GM19455 (cell line): ENCODE measurements around the gene CADPS2.

Experiments
- ATAC-seq: cut with Tn5 transposase; IDR thresholded peaks from one replicate; pipeline ENCODE4 v1.9.1; 2021; ENCODE audit not compliant: unreplicated experiment

CADPS2 gene

DNA sequence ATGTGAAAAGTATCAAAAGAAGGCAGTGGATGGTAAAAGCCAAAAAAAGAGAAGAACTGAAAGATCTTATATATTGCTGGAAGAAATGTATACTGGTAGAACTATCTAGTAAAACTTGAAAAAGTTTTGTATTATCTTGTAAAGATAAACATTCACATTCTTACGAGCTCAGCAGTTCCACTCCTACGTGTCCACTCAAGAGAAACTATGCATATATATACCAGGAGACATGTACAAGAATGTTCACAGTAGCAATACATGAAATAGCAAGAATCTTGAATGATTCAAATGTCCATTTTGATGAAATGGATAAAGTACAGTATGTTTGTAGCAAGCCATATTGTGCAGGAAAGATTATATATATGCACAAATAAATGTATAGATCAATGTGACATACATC lies 342.4 kb downstream of the CADPS2 start:
- ATAC-seq = no peak

DNA sequence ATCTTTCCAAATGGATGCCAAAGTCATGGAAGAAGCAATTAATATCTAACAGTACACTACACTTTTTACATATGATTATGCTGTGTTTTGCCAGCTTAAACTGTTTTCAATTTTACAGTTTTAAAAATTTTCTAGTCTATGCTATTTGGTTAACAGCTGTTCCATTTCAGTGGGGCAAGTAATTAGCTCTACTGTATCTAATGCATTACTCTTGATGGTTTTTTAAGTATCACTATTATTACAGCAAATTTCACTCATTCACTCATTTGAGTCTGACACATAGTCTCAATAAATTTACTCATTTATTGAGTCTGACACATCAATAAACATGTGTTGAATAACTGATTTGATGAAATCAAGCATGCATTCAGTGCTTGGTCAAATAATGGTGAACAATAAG lies 343.1 kb downstream of the CADPS2 start:
- no peak for ATAC-seq

- ATAC-seq = no peak
Measured at GRCh38 chr7:122535086-122535485, 351.2 kb downstream of the CADPS2 start.

DNA sequence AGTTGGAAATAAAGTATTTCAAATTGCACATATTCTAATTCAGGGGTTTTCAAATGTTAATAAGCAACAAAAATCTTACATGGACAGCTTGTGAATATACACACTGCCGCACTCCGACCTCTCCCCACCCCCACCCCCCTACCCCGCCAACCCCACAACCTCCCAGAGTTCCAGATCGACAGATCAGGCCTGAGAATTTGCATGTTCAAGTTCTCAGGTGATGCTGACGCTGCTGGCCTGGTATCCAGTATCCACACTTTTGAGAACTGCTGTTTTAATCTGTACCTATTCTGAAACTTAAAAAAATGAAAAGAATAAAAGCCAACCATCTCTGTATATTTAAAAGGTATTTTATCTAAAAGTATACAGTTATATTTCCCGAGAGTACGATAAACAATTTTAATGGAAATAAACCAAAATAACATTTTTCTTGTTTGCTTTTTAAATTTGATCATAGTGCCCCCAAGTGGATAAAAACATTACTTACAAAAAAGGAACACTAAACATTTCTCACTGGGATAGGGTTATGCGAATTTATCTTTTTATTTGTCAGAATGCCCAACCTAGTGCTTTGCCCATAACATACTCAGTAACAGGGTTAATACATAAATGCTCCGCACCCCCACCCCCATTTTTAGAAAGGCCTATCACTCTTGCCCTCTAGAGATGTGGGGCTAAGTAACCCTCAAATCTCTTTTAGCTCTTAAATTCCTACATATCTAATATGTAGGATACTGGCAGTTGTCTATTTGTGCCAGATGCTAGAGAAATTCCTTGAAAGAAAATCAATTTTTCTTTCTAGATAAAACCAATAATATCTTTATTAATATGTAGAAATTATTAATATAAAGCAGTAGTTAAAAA lies 353.6 kb downstream of the CADPS2 start:
- no peak for ATAC-seq

DNA sequence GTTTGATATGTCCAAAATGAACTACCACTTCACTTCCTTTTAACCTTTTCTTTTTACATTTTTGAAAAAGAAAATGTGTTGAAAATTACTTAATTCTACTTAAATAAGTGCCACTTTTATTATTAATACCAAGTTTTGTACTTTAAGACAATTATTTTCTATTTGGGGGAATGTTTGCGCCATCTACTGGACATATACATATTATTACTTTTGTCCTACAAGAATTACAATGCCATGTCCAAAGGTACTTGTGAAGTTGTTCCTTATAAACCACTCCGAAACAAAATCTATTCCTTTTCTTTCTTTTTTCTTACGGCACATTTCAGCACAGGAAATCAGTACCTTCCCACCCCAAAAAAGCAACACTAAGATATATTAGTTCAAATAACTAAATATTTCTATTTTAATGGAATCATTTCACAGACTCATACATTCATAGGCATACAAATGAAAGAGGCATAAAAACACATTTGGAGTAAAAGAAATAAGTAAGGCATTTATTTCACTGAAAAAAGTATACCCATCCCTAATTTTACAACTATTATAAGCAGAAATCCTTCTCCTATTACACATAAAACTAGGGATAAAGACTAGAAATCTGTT lies 357.3 kb downstream of the CADPS2 start:
- ATAC-seq = no peak

DNA sequence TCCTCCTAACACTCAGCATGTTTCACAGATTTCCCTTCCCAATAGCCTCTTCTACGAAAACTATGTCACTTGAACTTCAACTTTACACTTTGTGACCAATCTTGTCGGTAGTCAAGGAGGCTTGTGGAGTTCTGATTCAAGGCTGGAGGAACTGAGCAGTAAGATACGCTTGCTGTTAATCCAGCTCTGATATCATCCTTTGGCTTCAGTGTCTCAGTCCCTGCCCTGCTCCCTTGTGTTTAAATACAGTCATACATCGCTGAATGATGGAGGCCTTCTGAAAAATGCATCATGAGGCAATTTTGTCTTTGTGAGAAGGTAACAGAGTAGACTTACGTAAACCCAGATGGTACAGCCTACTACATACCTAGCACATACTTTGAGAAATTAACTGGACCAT lies 360.9 kb downstream of the CADPS2 start:
- no peak for ATAC-seq

DNA sequence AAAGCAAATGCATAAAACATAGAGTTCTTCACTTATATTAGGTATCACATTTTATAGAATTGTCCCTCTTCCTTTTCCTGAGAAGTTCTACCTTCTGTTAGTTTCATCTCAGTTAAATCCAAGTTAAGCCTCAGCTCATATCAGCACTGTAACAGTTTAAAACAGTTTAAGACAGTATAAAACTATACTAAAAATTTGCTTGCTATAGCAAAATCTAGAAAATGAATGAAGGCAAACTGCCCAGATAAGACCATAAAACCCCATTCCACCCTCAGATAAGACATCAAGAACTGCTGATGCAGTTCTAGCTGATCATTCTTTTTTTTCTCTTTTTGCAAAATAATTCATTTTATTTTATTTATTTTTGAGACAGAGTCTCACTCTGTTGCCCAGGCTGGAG lies 364.5 kb downstream of the CADPS2 start:
- ATAC-seq = no peak

DNA sequence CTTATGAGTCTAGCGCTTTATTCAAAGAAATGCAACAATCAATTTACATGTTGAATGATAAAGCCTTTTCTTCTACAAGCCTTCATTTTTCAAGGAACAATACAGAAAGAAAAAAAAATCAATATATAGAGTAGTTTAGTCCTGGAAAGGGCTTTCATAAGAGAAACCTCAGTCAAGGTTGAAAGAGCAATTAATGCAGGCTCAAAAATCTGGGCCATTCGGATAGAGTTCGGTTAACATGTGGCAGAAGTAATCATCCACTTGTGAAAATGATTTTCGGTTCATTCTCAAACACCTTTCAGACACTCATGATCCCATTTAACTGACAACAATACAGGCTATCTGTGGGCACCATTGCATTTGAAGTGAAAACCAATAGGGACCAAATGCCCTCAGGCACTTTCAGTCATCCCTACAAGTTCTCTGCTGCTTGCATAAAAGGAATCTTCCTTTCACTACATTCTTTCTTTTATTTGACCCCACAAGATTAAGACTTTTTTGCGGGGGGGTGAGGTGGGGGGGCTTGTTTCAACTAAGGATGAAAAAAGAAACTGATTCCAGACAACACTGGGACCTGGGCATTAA lies 365.2 kb downstream of the CADPS2 start:
- ATAC-seq = no peak

GRCh38 chr7:122518488-122518887 lies 367.8 kb downstream of the CADPS2 start:
- ATAC-seq = no peak

- ATAC-seq = no peak
Measured at GRCh38 chr7:122517576-122517975, 368.7 kb downstream of the CADPS2 start.

DNA sequence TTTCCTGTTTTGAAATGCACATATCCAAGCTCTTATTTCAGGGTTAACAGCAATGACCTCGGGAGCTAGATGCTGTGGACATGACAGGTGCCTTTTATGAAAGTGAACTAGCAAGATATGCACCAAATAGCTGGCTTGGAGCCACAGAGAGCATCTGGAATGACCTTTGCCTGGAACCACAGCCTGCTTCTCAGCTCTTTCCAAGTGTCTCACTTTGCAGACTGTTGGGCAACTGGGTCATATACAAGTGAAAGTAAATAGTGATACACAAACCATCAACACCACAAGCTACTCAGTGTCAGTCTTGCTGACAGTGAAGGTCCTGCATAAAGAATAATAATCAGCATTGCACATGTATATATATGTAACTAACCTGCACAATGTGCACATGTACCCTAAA lies 370.9 kb downstream of the CADPS2 start:
- ATAC-seq = no peak

DNA sequence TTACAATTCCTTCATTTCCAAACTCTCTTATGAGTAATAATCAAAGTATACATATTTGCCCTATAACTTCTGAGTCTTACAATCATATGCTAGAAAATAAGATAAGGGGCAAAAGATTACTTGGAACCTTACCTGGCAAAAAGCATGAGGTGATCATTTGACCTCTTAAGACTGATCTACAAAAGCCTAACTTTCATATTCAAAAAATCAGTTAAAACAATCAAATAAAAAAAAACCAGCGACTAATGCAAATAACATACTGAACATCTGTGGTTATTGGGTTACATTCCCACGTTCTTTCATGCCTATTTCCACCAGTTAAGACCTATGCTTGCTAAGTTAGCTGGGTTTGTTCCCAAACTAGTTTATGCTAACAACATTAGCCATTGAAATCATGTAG lies 375.0 kb downstream of the CADPS2 start:
- no peak for ATAC-seq

DNA sequence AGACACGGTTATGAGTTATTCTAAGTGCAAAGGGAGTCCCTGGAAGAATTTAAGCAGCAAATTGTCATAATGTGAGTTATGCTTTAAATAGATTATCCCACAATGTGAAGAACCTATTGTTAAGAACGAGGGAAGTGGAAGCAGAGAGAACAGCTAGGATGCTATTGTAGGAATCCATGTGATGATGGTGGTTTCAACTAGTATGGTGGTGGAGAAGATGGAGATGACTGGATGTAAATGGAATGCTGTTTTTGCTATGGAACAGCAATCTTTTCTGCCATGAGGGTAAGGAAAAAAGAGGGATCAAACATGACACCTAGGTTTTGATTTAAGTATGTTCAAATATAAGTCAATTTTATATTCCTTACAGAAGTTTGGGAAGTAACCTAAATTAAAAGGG lies 378.7 kb downstream of the CADPS2 start:
- no peak for ATAC-seq

GRCh38 chr7:122492007-122492406 lies 394.3 kb downstream of the CADPS2 start:
- no peak for ATAC-seq

DNA sequence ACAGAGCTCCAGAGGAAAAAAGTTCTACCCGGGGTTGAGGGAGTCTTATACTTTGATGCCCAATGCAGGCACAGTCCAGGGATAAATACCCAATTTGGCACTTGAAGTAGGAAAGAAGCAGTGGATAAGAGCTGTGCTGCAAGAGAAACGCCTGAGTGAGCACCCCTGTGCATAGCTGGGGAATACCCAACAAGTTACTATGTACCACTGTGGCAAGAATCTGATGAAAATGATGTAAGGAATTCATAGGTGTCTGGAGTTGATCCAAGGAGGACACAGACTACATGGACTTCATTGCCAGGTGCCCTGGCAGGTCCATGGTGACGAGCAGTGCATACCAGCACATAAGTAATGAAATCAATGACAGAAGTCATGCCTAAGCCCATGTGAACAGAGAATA lies 398.0 kb downstream of the CADPS2 start:
- ATAC-seq = no peak

- no peak for ATAC-seq
Measured at GRCh38 chr7:122487131-122487530, 399.1 kb downstream of the CADPS2 start.

DNA sequence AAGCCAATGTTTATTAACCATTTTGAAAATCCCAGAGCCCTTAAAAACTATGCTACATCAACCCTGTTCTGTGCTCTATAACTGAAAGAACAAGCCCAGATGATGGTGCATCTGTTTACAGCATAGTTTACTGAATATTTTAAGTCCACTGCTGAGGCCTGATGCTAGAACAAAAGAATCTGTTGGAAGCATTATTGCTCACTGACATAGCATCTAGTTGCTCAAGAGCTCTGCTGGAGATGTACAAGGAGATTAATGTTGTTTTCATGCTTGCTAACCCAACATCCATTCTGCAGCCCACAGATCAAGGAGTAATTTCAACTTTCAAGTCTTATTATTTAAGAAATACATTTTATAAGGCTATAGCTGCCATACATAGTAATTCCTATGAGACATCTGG lies 400.4 kb downstream of the CADPS2 start:
- no peak for ATAC-seq

DNA sequence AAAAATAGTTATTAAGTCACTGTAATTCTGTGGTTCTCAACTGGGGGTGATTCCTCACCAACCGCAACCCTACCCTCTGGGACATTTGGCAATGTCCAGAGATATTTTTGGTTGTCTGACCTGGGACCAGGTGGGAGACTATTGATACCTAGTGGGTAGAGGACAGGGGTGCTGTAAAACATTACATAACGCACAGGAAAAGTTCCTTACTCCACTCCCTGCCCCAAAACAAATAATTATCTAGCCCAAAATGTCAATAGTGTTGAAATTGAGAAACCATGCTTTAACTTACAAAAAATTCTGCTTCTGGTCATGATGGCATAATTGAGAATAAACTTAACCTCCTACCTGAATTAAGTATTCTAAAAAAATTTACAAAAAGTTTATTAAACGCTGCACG lies 404.0 kb downstream of the CADPS2 start:
- no peak for ATAC-seq

DNA sequence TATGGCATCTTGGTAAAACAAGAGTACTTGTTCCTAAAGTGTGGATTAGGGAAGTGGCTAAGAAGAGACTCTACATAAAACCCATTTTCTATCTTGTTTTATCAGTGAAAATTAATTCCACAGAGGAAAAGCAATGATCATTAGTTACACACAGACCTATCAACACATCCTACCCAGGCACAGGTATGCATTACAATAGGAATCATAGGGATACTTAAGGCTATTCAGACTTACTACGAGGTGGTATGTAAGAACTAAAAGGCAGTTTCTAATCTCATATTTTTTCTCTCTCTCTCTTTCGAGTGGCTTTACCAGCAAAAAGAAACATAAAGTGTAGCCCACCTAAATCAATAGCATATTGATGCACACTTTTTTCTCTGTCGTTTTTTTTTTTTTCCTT lies 415.4 kb downstream of the CADPS2 start:
- ATAC-seq = no peak

- no peak for ATAC-seq
Measured at GRCh38 chr7:122468945-122469344, 417.3 kb downstream of the CADPS2 start.

GRCh38 chr7:122467661-122468449 lies 418.4 kb downstream of the CADPS2 start:
- ATAC-seq = no peak

DNA sequence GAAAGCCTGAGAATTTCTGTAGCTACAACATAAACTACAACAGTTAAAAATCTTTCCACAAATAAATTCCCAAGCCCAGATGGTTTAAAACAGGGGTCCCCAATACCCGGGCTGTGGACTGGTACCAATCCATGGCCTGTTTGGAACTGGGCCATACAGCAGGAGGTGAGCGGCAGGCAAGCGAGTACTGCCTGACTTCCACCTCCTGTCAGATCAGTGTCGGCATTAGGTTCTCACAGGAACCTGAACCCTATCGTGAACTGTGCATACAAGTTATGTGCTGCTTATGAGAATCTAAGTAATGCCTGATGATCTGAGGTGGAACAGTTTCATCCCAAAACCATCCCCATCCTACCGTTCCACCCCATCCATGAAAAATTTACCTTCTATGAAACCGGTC lies 421.0 kb downstream of the CADPS2 start:
- no peak for ATAC-seq
